ENCODE results near the gene SPG21.

Gene SPG21

GRCh38 chr15:64990168-64990470, 405 bp upstream of the SPG21 start:
- DNase-seq = no peak

- no peak for DNase-seq
Observed at GRCh38 chr15:64987136-64987535, 2.6 kb downstream of the SPG21 start.

GRCh38 chr15:64985366-64986033, 4.2 kb downstream of the SPG21 start:
- no peak for DNase-seq

GRCh38 chr15:64982472-64982871, 7.2 kb downstream of the SPG21 start:
- DNase-seq = no peak

GRCh38 chr15:64981812-64982431, 7.8 kb downstream of the SPG21 start:
- DNase-seq = no peak

- no peak for DNase-seq
Observed at GRCh38 chr15:64979252-64979710, 10.4 kb downstream of the SPG21 start.

GRCh38 chr15:64975390-64975789, 14.3 kb downstream of the SPG21 start:
- no peak for DNase-seq

- no peak for DNase-seq
Observed at GRCh38 chr15:64970698-64971097, 19.0 kb downstream of the SPG21 start.

- no peak for DNase-seq
Observed at GRCh38 chr15:64969401-64969800, 20.3 kb downstream of the SPG21 start.

- no peak for DNase-seq
Observed at GRCh38 chr15:64961013-64961412, 28.7 kb downstream of the SPG21 start.

- no peak for DNase-seq
Observed at GRCh38 chr15:64960153-64960552, 29.6 kb downstream of the SPG21 start.

GRCh38 chr15:64959128-64959527, 30.6 kb downstream of the SPG21 start:
- DNase-seq = no peak

- no peak for DNase-seq
Observed at GRCh38 chr15:64954395-64954794, 35.3 kb downstream of the SPG21 start.

- no peak for DNase-seq
Observed at GRCh38 chr15:64951777-64952418, 37.8 kb downstream of the SPG21 start.

- DNase-seq = no peak
Observed at GRCh38 chr15:64950888-64951287, 38.8 kb downstream of the SPG21 start.

- no peak for DNase-seq
Observed at GRCh38 chr15:64949383-64950186, 40.1 kb downstream of the SPG21 start.

- DNase-seq = no peak
Observed at GRCh38 chr15:64948916-64949315, 40.8 kb downstream of the SPG21 start.

GRCh38 chr15:64947211-64947610, 42.5 kb downstream of the SPG21 start:
- no peak for DNase-seq

GRCh38 chr15:64944961-64945360, 44.8 kb downstream of the SPG21 start:
- no peak for DNase-seq

GRCh38 chr15:64943512-64944225, 46.0 kb downstream of the SPG21 start:
- DNase-seq = no peak

GRCh38 chr15:64942356-64942755, 47.4 kb downstream of the SPG21 start:
- no peak for DNase-seq

GRCh38 chr15:64938192-64938591, 51.5 kb downstream of the SPG21 start:
- DNase-seq = no peak

- no peak for DNase-seq
Observed at GRCh38 chr15:64934023-64934422, 55.7 kb downstream of the SPG21 start.

Data from NCI-H1105 treated with DMSO at 0.1 percent for 48 hours (cell line).